ENCODE results near the gene C11orf58.

GRCh38 chr11:16778876-16779275 lies 40.4 kb downstream of the C11orf58 start:
- TF ChIP-seq CTCF (IDR thresholded peaks at IDR 0.05; ENCODE audit: low read depth, low read length, poor library complexity, severe bottlenecking) (no peak), EZH2phosphoT487 (IDR thresholded peaks at IDR 0.05; ENCODE audit: borderline replicate concordance, low read length) (no peak)

Data from DOHH2 (cell line).